Measurements from ENCODE around the gene UBR4. TPM values are rescaled to one million over a fixed set of nuclear protein-coding genes. Genes with fewer than 3 reads are reported as not detected.

Gene UBR4
- total RNA-seq, 1 experiment from 2014 or later, result 60.2 TPM

GRCh38 chr1:19057182-19057779, 152.8 kb downstream of the UBR4 start:
- no peak for DNase-seq (ENCODE audit: low read depth)

GRCh38 chr1:19055701-19056100, 154.4 kb downstream of the UBR4 start:
- DNase-seq (ENCODE audit: low read depth), result no peak

DNA sequence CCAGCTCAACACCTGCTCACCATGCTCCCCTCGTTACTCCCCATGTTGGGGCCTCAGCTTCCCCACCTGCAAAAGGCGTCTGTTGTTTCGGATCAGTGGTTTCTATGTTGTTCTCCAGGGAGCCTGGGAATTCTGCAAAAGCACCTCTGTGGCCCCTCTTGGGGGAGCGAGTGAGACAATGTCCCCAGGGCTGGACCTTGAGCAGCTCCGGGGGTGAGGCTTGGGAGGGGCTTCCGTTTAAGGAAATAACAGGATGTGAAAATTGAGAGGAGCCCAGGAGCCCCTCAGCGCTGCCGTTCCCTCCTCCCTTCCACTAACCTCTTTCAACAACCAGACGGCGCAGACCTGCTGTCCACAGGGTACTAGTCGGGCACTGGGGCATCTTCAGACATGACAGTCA, 155.1 kb downstream of the UBR4 start:
- DNase-seq (ENCODE audit: low read depth), result no peak

GRCh38 chr1:19054216-19054615, 155.8 kb downstream of the UBR4 start:
- no peak for DNase-seq (ENCODE audit: low read depth)

- no peak for DNase-seq (ENCODE audit: low read depth)
These were observed 156.6 kb downstream of the UBR4 start for GRCh38 chr1:19053486-19053885.

DNA sequence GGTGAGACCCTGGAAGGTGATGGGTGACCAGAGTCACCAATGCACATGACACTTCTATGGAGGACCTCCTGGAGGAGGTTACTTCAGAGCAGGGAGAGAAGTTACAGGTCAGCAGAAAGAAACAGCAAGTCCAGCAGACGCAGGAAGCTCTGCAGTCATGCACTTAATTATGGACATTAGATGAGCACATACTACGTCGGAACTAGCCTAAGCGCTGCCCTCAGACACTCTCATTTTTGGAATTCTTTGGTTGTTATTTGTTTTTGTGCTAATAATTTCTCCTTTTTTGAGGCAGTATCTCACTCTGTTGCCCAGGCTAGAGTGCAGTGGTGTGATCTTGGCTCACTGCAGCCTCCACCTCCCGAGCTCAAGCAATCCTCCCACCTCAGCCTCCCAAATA, 160.3 kb downstream of the UBR4 start:
- DNase-seq (ENCODE audit: low read depth), result no peak

DNA sequence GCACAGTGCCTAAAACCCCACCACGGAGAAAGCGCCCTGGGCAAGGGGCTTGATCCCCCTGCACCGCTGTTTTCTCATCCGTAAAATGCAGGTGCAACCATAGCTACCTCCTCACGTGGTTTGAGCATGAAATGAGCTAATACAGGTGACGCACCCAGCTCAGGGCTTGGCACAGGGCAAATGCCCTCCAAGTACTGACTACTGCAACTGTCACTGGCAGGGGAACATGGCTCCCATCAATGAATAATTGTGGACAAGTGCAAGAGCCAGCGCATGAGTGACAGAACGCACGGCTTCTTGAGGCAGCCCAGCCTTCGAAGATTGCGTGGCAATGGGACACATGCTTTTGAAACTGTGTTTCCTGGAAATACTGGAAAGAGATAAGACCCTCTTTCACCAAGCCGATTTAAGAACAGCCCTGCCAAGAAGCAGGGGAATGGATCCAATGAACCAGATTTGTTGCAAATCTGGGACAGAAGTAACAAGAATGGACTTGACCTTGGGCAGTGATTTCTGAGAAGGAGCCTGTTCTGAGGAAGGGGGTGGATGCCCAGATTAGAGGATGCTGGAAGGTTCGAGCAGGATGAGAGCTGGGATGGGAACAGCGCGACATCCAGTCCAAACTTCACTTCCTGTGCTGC, 160.8 kb downstream of the UBR4 start:
- no peak for DNase-seq (ENCODE audit: low read depth)

GRCh38 chr1:19046972-19047731, 162.9 kb downstream of the UBR4 start:
- no peak for DNase-seq (ENCODE audit: low read depth)

GRCh38 chr1:19045898-19046880, 163.9 kb downstream of the UBR4 start:
- no peak for DNase-seq (ENCODE audit: low read depth)

DNA sequence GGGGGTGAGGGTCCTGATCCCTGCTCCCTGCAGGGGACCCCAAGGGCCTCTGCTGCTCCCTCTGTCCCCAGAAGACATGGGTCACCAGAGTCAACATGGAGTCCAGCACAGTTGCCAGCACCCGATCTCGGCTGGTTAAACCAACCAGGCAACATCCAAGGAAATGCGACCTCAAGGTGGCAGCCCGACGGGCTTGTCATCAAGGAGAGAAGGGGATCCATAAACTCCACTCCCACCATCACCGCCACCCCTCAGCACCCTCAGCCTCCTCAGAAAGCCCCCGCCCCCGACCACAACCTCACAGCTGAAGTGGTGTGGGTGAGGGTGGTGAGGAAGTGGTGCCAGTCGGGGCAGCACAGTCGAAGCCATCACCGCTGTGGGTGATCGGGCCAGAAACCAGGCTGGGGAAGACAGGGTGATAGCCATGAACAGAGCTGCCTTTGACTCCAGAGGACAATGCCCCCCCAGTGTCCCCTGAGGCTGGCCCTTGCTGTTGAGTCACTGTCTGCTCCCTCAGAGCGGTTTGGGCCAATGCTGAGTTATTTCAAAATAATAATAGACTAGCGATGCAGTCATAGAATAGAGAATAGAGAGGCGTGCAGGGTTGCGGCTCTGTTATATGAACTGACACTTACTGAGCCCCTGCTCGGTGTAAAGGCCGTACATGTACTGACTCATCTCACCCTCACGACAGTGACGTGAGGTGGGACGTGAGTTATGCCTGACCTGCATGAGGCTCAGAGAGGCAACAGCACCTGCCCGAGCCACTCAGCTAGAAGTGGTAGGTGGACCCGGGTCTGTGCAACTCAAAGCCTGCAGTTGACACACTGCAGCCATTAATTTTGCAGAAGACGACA, 164.9 kb downstream of the UBR4 start:
- DNase-seq (ENCODE audit: low read depth), result peak; percentile 76

DNA sequence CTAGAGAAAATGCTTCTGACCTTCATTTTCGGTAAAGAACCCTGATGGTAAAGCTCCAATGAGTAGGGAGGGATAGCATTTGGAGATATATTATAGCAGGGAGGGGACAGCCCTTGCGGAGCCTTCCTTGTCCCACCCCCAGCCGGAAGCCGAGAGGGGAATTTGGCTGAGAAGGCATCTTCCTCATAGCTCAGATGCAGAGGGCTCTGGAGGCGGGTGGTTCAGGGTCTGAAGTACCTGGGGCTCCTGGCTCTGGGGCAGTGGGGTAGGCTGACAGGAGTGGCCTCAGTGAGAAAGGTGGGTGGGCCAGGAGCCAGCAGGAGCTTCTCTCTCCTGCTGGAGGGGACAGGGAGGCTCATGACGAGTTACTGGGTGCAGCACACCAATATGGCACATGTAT, 165.6 kb downstream of the UBR4 start:
- no peak for DNase-seq (ENCODE audit: low read depth)

- no peak for DNase-seq (ENCODE audit: low read depth)
These were observed 166.3 kb downstream of the UBR4 start for GRCh38 chr1:19043579-19044443.

DNA sequence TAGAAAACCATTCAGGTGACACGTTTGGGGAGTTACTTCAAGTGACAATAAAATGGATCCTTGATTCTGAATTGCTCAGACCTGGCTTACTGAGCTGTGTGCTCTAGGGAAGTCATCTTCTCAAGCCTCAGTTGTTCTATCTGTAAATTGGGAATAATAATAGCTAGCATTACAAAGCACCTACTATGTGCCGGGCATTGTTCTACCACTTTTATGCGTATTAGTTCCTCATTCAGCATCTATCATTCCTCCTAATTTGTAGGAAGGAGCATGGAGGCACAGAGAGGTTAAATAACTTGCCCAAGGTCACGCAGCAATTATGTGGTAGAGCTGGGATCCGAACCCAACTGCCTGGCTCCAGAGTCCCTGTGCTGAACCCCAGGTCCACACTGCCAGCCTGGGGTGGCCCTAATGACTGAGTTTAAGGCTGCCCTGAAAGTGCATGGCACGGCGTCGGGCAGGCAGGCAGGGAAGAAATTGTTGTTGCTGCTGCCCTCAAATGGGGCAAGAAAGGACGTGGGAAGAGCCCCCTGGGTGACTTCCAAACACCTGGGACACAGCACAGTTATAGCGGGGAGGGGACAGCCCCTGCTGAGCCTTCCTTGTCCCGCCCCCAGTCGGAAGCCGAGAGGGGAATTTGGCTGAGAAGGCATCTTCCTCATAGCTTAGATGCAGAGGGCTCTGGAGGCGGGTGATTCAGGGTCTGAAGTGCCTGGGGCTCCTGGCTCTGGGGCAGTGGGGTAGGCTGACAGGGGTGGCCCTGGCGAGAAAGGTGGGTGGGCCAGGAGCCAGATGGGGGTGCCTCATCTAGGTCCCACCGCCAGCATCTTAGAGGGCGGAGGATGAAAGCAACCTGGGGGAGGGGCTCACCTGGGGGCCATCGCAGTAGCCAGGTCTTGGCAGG, 167.1 kb downstream of the UBR4 start:
- no peak for DNase-seq (ENCODE audit: low read depth)

DNA sequence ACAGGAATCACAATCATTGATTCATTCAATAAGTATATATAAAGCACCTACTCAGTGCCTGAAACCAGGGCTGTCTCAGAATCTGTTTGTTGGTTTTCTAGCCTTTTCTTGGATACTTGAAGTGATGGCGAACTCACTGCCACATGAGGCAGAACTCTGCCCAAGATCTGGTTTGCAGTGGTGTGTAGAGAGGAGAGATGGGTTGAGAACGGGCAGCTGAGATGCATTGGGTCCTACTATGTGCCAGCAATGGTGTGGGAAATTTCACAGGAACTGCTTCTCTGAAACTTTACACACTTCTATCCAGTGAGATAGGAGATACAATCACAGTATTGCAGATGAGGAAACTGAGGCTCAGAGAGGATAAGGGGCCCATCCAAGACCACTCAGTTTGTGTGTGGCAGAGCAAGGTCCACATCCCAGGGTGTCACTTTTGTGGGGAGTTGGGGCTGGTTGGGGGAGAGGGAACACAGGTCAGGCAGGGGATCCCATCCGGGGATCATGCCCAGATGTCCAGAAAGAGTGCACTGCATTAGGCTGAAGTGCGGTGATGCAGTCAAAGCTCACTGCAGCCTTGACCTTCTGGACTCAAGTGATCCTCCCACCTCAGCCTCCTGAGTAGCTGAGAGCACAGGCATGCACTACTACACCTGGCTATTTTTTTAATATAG, 169.9 kb downstream of the UBR4 start:
- no peak for DNase-seq (ENCODE audit: low read depth)

DNA sequence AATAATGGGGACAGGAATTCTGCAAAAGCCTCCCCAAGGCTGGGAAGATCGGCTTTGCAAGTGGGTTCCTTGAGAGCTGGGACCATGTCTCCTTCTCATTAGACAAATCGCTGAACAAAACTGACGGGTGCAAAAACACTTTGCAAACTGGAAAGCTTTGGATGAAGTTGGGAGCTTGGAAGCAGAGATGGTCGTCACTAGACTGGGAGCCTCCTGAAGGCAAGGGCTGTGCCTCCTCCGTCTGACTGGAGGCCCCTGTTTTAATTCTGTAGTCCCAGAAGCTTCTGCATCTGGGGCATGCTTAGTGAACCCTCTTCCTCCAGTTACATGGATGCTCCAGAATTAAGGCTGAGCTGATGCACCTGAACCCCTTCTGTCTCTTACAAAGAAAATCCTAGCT, 171.3 kb downstream of the UBR4 start:
- no peak for DNase-seq (ENCODE audit: low read depth)

- DNase-seq (ENCODE audit: low read depth), result no peak
These were observed 172.0 kb downstream of the UBR4 start for GRCh38 chr1:19038096-19038495.

DNA sequence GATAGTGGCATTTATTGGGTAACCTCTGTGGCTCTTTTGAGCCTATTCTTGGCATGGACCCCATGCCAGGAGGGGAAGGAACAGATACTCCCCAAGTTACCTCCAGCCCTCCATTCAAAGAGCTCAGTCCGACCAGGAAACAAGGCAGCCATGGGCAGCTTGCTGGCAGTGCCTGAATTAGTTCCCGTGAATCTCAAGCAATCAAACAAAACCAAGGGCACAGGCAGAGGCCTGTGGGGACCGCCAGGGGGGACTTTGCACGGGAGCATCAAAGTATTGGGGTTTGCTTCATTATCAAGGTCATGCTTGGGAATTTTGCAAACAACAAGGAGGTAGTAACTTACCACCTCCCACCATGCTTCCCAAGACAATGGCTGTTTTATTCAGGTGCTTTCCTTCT, 172.4 kb downstream of the UBR4 start:
- DNase-seq (ENCODE audit: low read depth), result no peak

Data from RPMI7951 (cell line).